NCI-H82 (cell line): ENCODE results near the gene LEFTY2.
"Not testable (repeated sequence)": the region's sequence is repeated elsewhere in the genome, so short reads cannot be mapped to it uniquely, and the experiment has no call there.

Experiments
- DNase-seq: peaks from one replicate; lab custom pipeline; 2025; lab: John Stamatoyannopoulos, UW

The LEFTY2 gene

DNA sequence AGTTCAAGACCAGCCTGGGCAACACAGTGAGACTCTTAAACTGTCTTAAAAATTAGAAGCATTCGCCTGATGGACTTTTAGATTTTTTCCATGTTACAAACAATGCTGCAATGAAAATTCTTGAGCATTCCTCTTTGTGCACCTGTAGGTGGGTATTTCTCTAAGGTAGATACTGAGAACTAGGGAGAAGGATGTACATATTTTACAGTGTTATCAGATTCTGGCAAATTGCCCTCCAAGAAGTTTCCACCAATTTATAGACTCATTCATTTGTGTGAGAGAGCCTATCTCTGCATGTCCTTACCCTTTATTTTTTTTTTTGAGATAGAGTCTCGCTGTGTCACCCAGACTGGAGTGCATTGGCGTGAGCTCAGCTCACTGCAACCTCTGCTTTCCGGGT, 12.3 kb upstream of the LEFTY2 start:
- no peak for DNase-seq

DNA sequence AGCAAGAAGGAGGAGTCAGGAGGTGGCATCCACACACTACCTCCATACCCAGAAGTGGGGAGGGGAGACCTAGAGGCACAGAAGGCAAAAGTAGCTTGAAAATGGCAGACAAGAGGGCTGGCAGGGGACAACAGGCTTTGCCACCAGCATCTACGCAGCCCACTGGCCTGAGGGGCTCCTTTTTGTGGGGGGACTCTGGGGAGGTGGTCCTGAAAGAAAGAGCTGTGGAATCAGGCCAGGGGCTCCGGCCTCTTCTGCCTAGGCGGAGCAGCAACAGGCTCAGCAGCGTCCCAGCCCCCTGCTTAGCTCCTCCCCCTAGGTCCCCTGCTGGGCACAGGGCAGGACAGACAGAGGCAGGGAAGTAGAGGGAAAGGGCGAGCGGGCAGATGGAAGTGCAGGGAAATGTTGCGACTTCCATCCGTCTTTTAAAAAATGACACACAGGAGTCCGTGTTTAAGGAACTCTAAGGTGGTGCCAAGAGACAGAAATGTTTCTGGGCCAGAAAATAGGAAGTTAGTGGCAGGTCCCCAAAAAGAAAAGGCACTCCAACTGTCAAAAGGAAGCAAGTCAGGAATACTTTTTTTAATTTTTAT, 10.0 kb upstream of the LEFTY2 start:
- DNase-seq, result peak; percentile 45

DNA sequence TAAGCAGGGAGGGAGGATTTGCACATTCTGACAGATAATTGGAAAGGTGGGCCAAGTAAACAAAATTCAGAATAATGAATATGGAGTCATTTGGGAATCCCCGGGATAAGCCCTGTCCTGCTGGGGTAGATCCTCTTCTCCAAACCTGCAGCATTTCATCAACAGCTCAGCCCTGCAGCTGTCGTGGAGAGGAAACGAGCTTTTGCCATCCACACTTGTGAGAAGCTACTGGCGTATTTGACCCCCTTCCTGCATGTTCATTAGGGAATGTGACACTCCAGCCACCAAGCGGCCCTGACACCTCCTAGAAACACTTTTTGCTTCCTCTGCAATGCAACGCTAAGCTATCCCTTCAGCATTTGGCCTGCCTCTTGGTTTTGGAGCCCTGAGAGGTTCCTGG, 8.0 kb upstream of the LEFTY2 start:
- no peak for DNase-seq

DNA sequence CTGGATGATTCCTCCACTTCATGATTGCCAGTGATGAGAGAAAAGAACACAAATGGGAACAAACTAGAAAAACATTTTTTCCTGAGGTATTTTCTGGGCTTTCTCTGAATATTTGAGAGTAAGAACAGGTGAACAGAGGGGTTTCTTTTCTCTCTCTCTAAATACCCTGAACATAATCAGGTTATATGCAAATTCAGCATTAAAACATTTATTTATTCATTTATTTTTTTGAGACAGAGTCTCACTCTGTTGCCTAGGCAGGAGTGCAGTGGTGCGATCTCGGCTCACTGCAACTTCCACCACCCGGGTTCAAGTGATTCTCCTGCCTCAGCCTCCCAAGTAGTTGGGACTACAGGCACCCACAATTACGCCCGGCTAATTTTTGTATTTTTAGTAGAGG, 5.8 kb upstream of the LEFTY2 start:
- no peak for DNase-seq

DNA sequence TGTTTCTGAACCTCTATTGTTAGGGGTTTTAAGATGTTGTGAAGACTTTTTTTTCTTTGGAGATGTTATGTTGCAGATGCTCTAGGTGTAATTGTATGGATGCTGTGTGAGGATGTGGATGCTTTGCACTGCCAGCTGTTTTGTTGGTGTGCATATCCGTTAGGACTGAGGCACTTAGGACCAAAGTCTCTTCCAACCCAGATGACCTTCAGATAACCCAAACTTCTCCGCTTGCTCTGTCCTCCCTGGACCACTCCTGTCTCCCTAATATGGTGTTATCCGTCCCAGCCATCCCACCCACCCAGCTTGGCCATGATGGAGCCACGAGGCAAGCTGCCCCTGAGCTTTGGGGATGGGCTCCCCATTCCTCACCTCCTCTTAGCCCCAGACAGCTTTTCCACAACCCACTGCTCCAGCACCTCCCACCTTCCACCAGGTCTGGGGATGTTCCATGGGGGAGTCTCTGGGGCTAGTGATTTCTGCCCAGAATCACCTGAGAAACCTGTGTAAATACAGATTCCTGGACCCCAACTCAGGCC, 5.1 kb upstream of the LEFTY2 start:
- no peak for DNase-seq

DNA sequence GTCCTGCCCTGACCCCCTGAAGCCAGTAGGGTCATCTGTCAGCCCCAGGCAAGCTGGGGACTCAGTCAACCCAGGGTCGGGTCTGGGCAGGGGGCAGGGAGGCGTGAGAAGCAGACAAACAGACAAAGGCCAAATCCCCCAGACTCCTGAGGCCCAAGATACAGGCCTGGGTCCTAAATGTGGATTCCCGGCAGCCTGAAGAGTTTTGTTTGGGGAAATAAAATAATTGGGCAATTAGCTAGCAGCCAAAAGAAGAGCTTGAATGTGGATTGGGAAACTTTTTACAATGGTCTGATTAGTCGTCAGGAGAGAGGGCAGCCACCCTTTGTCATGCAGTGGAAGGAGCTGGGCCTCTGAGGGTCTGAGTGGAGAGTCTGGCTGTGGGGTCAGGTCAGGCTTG, 4.5 kb upstream of the LEFTY2 start:
- no peak for DNase-seq

- no peak for DNase-seq
These were observed 3.9 kb upstream of the LEFTY2 start for GRCh38 chr1:225944951-225945350.

DNA sequence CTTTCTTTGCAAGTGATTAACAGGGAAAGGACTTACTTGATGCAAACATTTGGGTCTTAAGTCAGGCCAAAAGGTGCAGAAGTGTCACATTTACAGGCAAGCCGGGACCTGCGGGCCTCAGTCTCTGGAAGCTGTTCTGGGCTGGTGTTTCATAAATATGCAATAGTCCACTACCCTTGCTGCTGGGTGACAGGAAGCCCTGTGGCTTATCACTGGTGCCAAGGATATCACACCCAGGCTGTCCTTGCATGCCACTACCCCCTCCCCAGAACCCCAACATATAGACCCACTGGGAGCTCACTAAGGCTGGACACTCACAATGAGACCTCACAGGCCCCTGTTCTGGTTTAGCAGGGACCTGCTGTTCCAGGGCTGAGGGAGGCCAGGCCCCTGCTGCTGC, 3.4 kb upstream of the LEFTY2 start:
- DNase-seq, result no peak

DNA sequence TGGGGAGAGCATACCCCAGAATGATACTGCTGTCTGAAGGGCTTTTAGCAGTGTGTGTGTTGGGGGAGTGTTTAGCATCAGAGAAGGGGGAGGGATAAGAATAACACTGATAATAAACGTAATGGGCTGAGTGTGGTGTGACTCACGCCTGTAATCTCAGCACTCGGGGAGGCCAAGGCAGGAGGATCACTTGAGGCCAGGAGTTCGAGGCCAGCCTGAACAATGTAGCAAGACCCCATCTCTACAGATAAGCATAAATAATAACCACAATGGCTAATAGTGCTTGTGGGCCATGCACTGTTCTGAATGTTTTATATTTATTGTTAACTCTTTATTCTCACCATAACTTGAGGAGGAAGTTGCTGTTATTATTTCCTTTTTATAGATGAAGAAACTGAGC, 2.6 kb upstream of the LEFTY2 start:
- no peak for DNase-seq

DNA sequence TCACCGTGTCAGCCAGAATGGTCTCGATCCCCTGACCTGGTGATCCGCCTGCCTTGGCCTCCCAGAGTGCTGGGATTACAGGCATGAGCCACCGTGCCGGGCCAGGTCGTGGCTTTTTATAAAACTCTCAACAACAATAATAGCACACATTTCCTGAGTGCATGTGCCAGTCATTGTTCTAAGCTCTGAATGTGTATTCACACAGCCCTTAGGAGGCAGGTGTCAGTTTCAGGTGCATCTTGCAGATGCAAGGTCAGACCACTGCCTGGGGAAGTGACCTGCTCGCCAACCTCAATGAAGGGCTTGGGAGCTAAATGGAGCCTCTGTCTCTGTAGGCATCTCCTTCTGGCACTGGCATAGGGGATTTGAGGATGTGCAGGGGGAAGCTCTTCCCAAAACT, 1.6 kb upstream of the LEFTY2 start:
- no peak for DNase-seq

GRCh38 chr1:225941942-225942222, 862 bp upstream of the LEFTY2 start:
- DNase-seq, result no peak

GRCh38 chr1:225940385-225941151, 452 bp downstream of the LEFTY2 start:
- no peak for DNase-seq

- DNase-seq, result not testable (repeated sequence)
These were observed 1.1 kb downstream of the LEFTY2 start for GRCh38 chr1:225939939-225940310.

DNA sequence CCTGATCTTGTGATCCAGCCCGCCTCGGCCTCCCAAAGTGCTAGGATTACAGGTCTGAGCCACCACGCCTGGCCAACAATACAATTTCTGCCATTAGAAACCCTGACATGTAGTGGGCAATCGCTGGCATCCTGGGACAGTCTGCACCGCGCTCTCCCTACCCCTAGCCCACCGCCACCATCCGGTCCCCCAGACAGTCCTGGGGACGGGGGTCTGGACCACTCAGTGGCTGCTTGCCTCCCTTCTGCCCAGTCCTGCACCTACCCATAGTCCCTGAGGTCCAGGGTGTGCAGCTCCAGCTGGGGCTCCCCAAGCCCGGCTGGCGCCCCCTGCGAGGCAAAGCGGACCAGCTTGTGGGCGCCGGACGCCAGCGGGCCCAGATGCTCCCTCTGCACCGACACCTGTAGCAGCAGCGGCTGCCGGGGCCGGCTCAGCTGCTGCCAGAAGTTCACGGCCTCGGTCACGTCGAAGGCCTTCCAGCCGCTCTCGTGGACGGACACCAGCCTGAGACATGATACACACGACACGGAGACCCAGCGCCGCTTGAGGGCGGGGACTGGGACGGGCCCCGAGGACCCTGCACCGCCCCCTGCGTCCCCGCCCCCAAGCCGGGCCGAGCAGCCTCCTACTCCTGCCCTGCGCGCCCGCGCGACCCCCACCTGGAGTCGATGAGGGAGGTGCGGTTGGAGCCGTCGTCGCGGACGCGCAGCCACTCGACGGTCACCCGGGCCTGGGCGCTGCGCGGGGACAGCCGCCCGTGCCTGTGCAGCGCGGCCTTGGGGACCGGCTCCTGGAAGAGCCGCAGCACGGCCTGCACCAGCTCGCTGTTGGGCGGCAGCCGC, 1.7 kb downstream of the LEFTY2 start:
- not testable (repeated sequence) for DNase-seq

- no peak for DNase-seq
These were observed 3.7 kb downstream of the LEFTY2 start for GRCh38 chr1:225937048-225937968.

- no peak for DNase-seq
These were observed 4.5 kb downstream of the LEFTY2 start for GRCh38 chr1:225936523-225936922.

- not testable (repeated sequence) for DNase-seq
These were observed 4.9 kb downstream of the LEFTY2 start for GRCh38 chr1:225936086-225936485.

GRCh38 chr1:225934711-225935110, 6.3 kb downstream of the LEFTY2 start:
- no peak for DNase-seq

- DNase-seq, result no peak
These were observed 7.9 kb downstream of the LEFTY2 start for GRCh38 chr1:225933072-225933471.

DNA sequence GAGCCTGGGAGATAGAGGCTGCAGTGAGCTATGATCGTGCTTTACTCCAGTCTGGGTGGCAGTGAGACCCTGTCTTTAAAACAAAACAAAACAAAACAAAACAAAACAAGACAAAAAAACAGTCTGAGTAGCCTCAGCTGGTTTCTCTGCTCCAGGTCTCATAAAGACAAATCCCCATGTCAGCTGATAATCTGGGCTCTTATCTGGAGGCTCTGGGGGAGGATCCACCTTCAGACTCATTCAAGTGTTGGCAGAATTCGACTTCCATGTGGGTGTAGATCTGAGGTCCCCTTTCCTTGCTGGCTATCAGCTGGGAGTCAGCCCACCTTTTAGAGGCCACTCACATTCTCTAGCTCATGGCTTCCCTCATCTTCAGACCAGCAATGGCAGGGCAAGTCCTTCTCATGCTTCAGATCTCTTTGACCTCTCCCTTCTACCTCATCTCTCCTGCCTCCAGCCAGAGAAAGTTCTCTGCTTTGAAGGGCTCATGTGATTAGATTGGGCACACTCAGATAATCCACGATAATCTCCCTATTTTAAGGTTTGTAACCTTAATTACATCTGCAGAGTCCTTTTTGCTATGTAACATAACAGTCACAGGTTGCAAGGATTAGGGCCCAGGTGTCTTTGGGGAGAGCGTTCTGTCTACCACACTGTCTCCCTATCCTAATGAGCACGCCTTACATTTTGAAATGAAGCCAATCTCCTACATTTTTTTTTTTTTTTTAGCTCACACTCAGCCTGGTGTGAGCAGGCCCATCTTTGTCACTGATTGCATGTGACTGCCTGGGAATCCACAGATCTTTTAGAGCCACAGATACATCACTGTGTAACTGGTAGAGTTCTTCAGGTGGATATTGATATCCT, 9.5 kb downstream of the LEFTY2 start:
- peak; percentile 82 for DNase-seq

GRCh38 chr1:225930566-225930965, 10.5 kb downstream of the LEFTY2 start:
- peak; percentile 37 for DNase-seq
